GM12878 (cell line): ENCODE measurements around the gene LIF. TPM values are rescaled to one million over a fixed set of nuclear protein-coding genes. Genes with fewer than 3 reads are reported as not detected.

ENCODE experiments used
- ATAC-seq: fragments of 200-7000 bp; cut with Tn5 transposase; 3 replicates; pipeline ENCODE4 v1.9.1; 2020; ENCODE audit warnings: mild to moderate bottlenecking, moderate library complexity
- BruUV-seq: library from RNA; stranded (reverse); fragments of 400-500 nt; replicated peaks from 2 replicates; lab custom pipeline; 2021; lab: Mats Ljungman, UMichigan
- CTCF ChIA-PET: fragments of 300-600 bp; sonication (Branson Sonifier 250); formaldehyde crosslinking; extraction: SDS; loops from one replicate; lab custom pipeline; 2021; ENCODE audit warnings: inconsistent platforms; lab: Yijun Ruan, JAX
- POLR2A ChIA-PET: fragments of 350-600 bp; formaldehyde crosslinking; extraction: SDS; loops from one replicate; lab custom pipeline; 2021; ENCODE audit warnings: inconsistent platforms; lab: Charles Lee
- RAD21 ChIA-PET: fragments of 300-600 bp; sonication (Branson Sonifier 250); formaldehyde crosslinking; loops from one replicate; lab custom pipeline; 2023; ENCODE audit warnings: antibody characterized with exemption; ENCODE audit not compliant: unreplicated experiment; lab: Charles Lee
- SMC1A ChIA-PET: fragments of 300-600 bp; sonication (Branson Sonifier 250); formaldehyde crosslinking; loops from one replicate; lab custom pipeline; 2023; ENCODE audit not compliant: unreplicated experiment, uncharacterized antibody; lab: Charles Lee
- DNase-seq: peaks from one replicate; pipeline ENCODE4 v3.0.0-alpha.2; 2011; ENCODE audit warnings: low read depth, low spot score
- FAIRE-seq: peaks from 3 replicates; lab custom pipeline; 2011; peaks lifted over from hg19 to GRCh38; lab: Jason Lieb, UNC
- H2AFZ ChIP-seq: 2 replicates; pipeline ENCODE4 v1.6.0; 2011; ENCODE audit warnings: low read depth, low read length, control low read depth; ENCODE audit not compliant: control insufficient read depth
- H3K27ac ChIP-seq: 2 replicates; pipeline ENCODE4 v1.5.1; 2011; ENCODE audit warnings: control low read depth; ENCODE audit not compliant: control insufficient read depth, insufficient read depth
- H3K27me3 ChIP-seq, 2 experiments: replicated peaks in 1 of 2; 2 replicates each; pipeline versions ENCODE4 v1.6.0 to v1.6.1; 2011; ENCODE audit warnings: low read length in 1 of 2; ENCODE audit not compliant: control insufficient read depth in 2 of 2, insufficient read depth in 2 of 2
- H3K36me3 ChIP-seq, 2 experiments: 2 replicates each; pipeline ENCODE4 v1.5.1; 2011; ENCODE audit warnings: low read length in 1 of 2; ENCODE audit not compliant: control insufficient read depth in 2 of 2, insufficient read depth in 2 of 2
- H3K4me1 ChIP-seq: 2 replicates; pipeline ENCODE4 v1.6.1; 2011; ENCODE audit warnings: mild to moderate bottlenecking, low read length, moderate library complexity, mixed read lengths; ENCODE audit not compliant: control insufficient read depth, insufficient read depth
- H3K4me2 ChIP-seq: 2 replicates; pipeline ENCODE4 v1.6.0; 2011; ENCODE audit warnings: control low read depth; ENCODE audit not compliant: control insufficient read depth, insufficient read depth
- H3K4me3 ChIP-seq: fragments of 200-600 bp; sonication (generic); 2 replicates; pipeline ENCODE4 v1.5.1; 2016
- H3K79me2 ChIP-seq: 2 replicates; pipeline ENCODE4 v1.6.0; 2011; ENCODE audit warnings: low read length; ENCODE audit not compliant: control insufficient read depth, insufficient read depth
- H3K9ac ChIP-seq: 2 replicates; pipeline ENCODE4 v1.8.0; 2011; ENCODE audit warnings: low read length, control low read depth, mixed read lengths; ENCODE audit not compliant: control insufficient read depth, insufficient read depth
- H3K9me3 ChIP-seq: replicated peaks from 3 replicates; pipeline ENCODE4 v1.5.1; 2011; ENCODE audit warnings: mild to moderate bottlenecking, low read length; ENCODE audit not compliant: control insufficient read depth, insufficient read depth
- H4K20me1 ChIP-seq: 2 replicates; pipeline ENCODE4 v1.6.0; 2011; ENCODE audit not compliant: control insufficient read depth, insufficient read depth
- EZH2 ChIP-seq: IDR thresholded peaks from 2 replicates; pipeline ENCODE4 v1.6.1; 2012; ENCODE audit warnings: low read depth, mild to moderate bottlenecking, control low read depth, inconsistent platforms, low read length, borderline replicate concordance; ENCODE audit not compliant: control insufficient read depth
- FOXK2 ChIP-seq: fragments of 450-650 bp; IDR thresholded peaks from 2 replicates; pipeline ENCODE4 v1.6.1; 2017; ENCODE audit warnings: mild to moderate bottlenecking, moderate library complexity
- IRF3 ChIP-seq: fragments of 450-650 bp; IDR thresholded peaks from 2 replicates; pipeline ENCODE4 v1.6.1; 2014; ENCODE audit warnings: mild to moderate bottlenecking
- IRF4 ChIP-seq: IDR thresholded peaks from 2 replicates; pipeline ENCODE4 v1.6.1; 2011; ENCODE audit warnings: low read depth, low read length
- MTA2 ChIP-seq: fragments of 450-650 bp; IDR thresholded peaks from 2 replicates; pipeline ENCODE4 v1.6.1; 2016; ENCODE audit warnings: low read depth, mild to moderate bottlenecking, moderate library complexity
- PML ChIP-seq: IDR thresholded peaks from 2 replicates; pipeline ENCODE4 v1.6.1; 2012; ENCODE audit warnings: low read length, inconsistent platforms
- SMARCA5 ChIP-seq: fragments of 450-650 bp; IDR thresholded peaks from 2 replicates; pipeline ENCODE4 v1.6.1; 2017; ENCODE audit warnings: mild to moderate bottlenecking
- SMC3 ChIP-seq: IDR thresholded peaks from 2 replicates; pipeline ENCODE4 v1.6.1; 2011; ENCODE audit warnings: low read length, improper control_type of control experiment, borderline replicate concordance
- TCF7 ChIP-seq: IDR thresholded peaks from 2 replicates; pipeline ENCODE4 v1.6.1; 2014; ENCODE audit warnings: antibody characterized with exemption, borderline replicate concordance
- YY1 ChIP-seq: IDR thresholded peaks from 2 replicates; pipeline ENCODE4 v1.6.1; 2011; ENCODE audit warnings: low read depth, mild to moderate bottlenecking, low read length
- ZBTB40 ChIP-seq: fragments of 450-650 bp; IDR thresholded peaks from 2 replicates; pipeline ENCODE4 v1.6.1; 2016; ENCODE audit warnings: mild to moderate bottlenecking, moderate library complexity, borderline replicate concordance
- ZNF207 ChIP-seq: fragments of 450-650 bp; IDR thresholded peaks from 2 replicates; pipeline ENCODE4 v1.6.1; 2014; ENCODE audit warnings: antibody characterized with exemption, mild to moderate bottlenecking, borderline replicate concordance
- WGBS: methylation state at CpG from one replicate; pipeline ENCODE4 v1.1.6; 2016; ENCODE audit warnings: low lambda C conversion rate; ENCODE audit not compliant: insufficient replicate concordance, insufficient coverage; ENCODE audit errors: missing lambda C conversion rate; 5-methylcytosine and 5-hydroxymethylcytosine counted together
- in situ Hi-C: fragments of 300-500 bp; cut with MboI; formaldehyde crosslinking; loops from 9 replicates; pipeline ENCODE4 v1.14.3; 2018; ENCODE audit warnings: mixed read lengths
- intact Hi-C: fragments of 100-400 bp; cut with micrococcal nuclease; formaldehyde crosslinking; loops from one replicate; pipeline ENCODE4 v1.14.2; 2022; ENCODE audit not compliant: unreplicated experiment
- polyA plus RNA-seq, 11 experiments: library from polyadenylated mRNA; depleted of rRNA in 4 of 11; unstranded in 6 of 11; stranded (reverse) in 5 of 11; fragments of >200 nt; fragmentation: Nextera tagmentation in 4 of 11; fragmentation: Illumina TruSeq in 1 of 11; extraction: Ambion mirVana in 4 of 11; extraction: Trizol in 1 of 11; gene quantifications; 1 replicate in 1 of 11; 2 replicates in 10 of 11; pipeline versions ENCODE4 v1.2.1 to v1.2.3, GENCODE V29; 2011 to 2016; ENCODE audit warnings: inconsistent platforms in 2 of 11, missing spikeins in 2 of 11, low read depth in 1 of 11
- total RNA-seq, 4 experiments: library from RNA; depleted of rRNA in 3 of 4; stranded (reverse); fragments of >200 nt in 3 of 4; fragmentation: Illumina TruSeq in 1 of 4; extraction: Trizol in 1 of 4; gene quantifications; 2 replicates each; pipeline versions ENCODE4 v1.2.1 to v1.2.3, GENCODE V29; 2013 to 2021
- TF ChIP-seq, protein P1 (sequence below): IDR thresholded peaks from 2 replicates; pipeline ENCODE4 v1.6.1; 2012; ENCODE audit warnings: improper control_type of control experiment, low read depth, low read length; ENCODE audit not compliant: insufficient replicate concordance

The LIF gene
- total and polyA plus RNA-seq, 10 of the 15 experiments (the other 5 are each of a cell fraction or from before 2014, with no cell fraction given), result 0.05 to 3.4 (median 0.97) TPM

- in situ Hi-C loops (loop anchor here (5.0 kb wide), 1 partner anchor 101 kb away; the partner anchor contains the start of gene RNF215), intact Hi-C loops (loop anchor here (1.0 to 10.0 kb wide), 2 partner anchors 178 to 199 kb away; no protein-coding TSS in a partner anchor)
- Histone ChIP-seq H3K4me3 (no peak overlapping the region), H3K79me2 (no peaks in the 10 kb centered on the region), H3K9me3 (no peaks in the 10 kb centered on the region), H3K4me1 (peaks cover 20% of the 10 kb centered on the region), H2AFZ (no peak overlapping the region), H4K20me1 (no peaks in the 10 kb centered on the region), H3K27me3 (no peaks in the 10 kb centered on the region; a peak in 1 of 4 replicates), H3K9ac (no peak overlapping the region), H3K36me3 (0 out of 4 replicates have a peak, but pooled peaks cover 0 to under 1% of the 10 kb centered on the region in 2 experiments), H3K4me2 (no peak overlapping the region), H3K27ac (no peak overlapping the region)
- ChIA-PET CTCF (interaction anchor here (0.8 to 10.5 kb wide), 12 partner anchors 18 to 182 kb away, joined by 3 to 436 read pairs (median 6); partner anchors contain the start of genes OSM and RNF215), SMC1A (interaction anchor here (4.7 to 5.6 kb wide), 2 partner anchors 100 to 179 kb away, joined by 41 to 201 read pairs; partner anchors contain the start of gene RNF215), POLR2A (no interaction called here), RAD21 (interaction anchor here (0.6 to 1.5 kb wide), 6 partner anchors 23 to 175 kb away, joined by 3 to 5 read pairs (median 3); partner anchors contain the start of gene RNF215)
- FAIRE-seq (no peak), ATAC-seq (no peak), DNase-seq (no peak)
- WGBS, result 70% methylated on average over 8 of the region's 8 CpGs
- BruUV-seq, result no TSS peak
- TF ChIP-seq YY1 (no peak), ZBTB40 (no peak), PML (no peak), IRF4 (no peak), FOXK2 (no peak), TCF7 (no peak), ZNF207 (no peak), SMARCA5 (no peak), IRF3 (no peak), SMC3 (no peak), MTA2 (no peak), EZH2 (no peak)
- TF ChIP-seq, protein P1, sequence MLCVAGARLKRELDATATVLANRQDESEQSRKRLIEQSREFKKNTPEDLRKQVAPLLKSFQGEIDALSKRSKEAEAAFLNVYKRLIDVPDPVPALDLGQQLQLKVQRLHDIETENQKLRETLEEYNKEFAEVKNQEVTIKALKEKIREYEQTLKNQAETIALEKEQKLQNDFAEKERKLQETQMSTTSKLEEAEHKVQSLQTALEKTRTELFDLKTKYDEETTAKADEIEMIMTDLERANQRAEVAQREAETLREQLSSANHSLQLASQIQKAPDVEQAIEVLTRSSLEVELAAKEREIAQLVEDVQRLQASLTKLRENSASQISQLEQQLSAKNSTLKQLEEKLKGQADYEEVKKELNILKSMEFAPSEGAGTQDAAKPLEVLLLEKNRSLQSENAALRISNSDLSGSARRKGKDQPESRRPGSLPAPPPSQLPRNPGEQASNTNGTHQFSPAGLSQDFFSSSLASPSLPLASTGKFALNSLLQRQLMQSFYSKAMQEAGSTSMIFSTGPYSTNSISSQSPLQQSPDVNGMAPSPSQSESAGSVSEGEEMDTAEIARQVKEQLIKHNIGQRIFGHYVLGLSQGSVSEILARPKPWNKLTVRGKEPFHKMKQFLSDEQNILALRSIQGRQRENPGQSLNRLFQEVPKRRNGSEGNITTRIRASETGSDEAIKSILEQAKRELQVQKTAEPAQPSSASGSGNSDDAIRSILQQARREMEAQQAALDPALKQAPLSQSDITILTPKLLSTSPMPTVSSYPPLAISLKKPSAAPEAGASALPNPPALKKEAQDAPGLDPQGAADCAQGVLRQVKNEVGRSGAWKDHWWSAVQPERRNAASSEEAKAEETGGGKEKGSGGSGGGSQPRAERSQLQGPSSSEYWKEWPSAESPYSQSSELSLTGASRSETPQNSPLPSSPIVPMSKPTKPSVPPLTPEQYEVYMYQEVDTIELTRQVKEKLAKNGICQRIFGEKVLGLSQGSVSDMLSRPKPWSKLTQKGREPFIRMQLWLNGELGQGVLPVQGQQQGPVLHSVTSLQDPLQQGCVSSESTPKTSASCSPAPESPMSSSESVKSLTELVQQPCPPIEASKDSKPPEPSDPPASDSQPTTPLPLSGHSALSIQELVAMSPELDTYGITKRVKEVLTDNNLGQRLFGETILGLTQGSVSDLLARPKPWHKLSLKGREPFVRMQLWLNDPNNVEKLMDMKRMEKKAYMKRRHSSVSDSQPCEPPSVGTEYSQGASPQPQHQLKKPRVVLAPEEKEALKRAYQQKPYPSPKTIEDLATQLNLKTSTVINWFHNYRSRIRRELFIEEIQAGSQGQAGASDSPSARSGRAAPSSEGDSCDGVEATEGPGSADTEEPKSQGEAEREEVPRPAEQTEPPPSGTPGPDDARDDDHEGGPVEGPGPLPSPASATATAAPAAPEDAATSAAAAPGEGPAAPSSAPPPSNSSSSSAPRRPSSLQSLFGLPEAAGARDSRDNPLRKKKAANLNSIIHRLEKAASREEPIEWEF, result no peak
These were observed 39.3 kb upstream of the LIF start for GRCh38 chr22:30285846-30286200.
